SH-SY5Y (cell line): ENCODE measurements around the gene RNF11.

Source experiments
- GATA2 ChIP-seq: IDR thresholded peaks from 2 replicates; pipeline ENCODE4 v1.6.1; 2011; ENCODE audit warnings: mild to moderate bottlenecking, low read depth, low read length
- GATA3 ChIP-seq: IDR thresholded peaks from 2 replicates; pipeline ENCODE4 v1.6.1; 2011; ENCODE audit warnings: low read depth, mild to moderate bottlenecking, low read length, moderate library complexity

GRCh38 chr1:51236531-51237350, 668 bp downstream of the RNF11 start:
- TF ChIP-seq GATA2 (no peak), GATA3 (no peak)
